ENCODE results near the gene CEACAM7.
"Not testable (repeated sequence)": the region's sequence is repeated elsewhere in the genome, so short reads cannot be mapped to it uniquely, and the experiment has no call there.

Gene CEACAM7

GRCh38 chr19:41718761-41719160 is 30.7 kb upstream of the CEACAM7 start:
- in situ Hi-C loops (cut with MboI; ENCODE audit: low pct_unique_long_range_greater_than_20kb, low sequenced_read_pairs, unreplicated experiment): no loop called here
- no peak for DNase-seq (ENCODE audit: low spot score)
- no peak for TF ChIP-seq CTCF (IDR thresholded peaks at IDR 0.05; ENCODE audit: extremely low read depth, insufficient read depth, missing control alignments)

GRCh38 chr19:41714598-41714997 is 26.5 kb upstream of the CEACAM7 start:
- TF ChIP-seq CTCF (IDR thresholded peaks at IDR 0.05; ENCODE audit: extremely low read depth, insufficient read depth, missing control alignments): no peak
- DNase-seq (ENCODE audit: low spot score): no peak
- in situ Hi-C loops (cut with MboI; ENCODE audit: low pct_unique_long_range_greater_than_20kb, low sequenced_read_pairs, unreplicated experiment): no loop called here

GRCh38 chr19:41711376-41712261 is 23.5 kb upstream of the CEACAM7 start:
- in situ Hi-C loops (cut with MboI; ENCODE audit: low pct_unique_long_range_greater_than_20kb, low sequenced_read_pairs, unreplicated experiment): no loop called here
- no peak for TF ChIP-seq CTCF (IDR thresholded peaks at IDR 0.05; ENCODE audit: extremely low read depth, insufficient read depth, missing control alignments)

GRCh38 chr19:41709951-41710645 is 22.0 kb upstream of the CEACAM7 start:
- TF ChIP-seq CTCF (IDR thresholded peaks at IDR 0.05; ENCODE audit: extremely low read depth, insufficient read depth, missing control alignments): no peak
- in situ Hi-C loops (cut with MboI; ENCODE audit: low pct_unique_long_range_greater_than_20kb, low sequenced_read_pairs, unreplicated experiment): no loop called here
- DNase-seq (ENCODE audit: low spot score): no peak

More at GRCh38 chr19:41711376-41712261, 23.5 kb upstream of the CEACAM7 start:
- DNase-seq (ENCODE audit: low spot score): no peak

- in situ Hi-C loops (cut with MboI; ENCODE audit: low pct_unique_long_range_greater_than_20kb, low sequenced_read_pairs, unreplicated experiment); DNase-seq (ENCODE audit: low spot score): not testable (repeated sequence)
Observed at GRCh38 chr19:41709516-41709915, 21.4 kb upstream of the CEACAM7 start.

- in situ Hi-C loops (cut with MboI; ENCODE audit: low pct_unique_long_range_greater_than_20kb, low sequenced_read_pairs, unreplicated experiment): no loop called here
- DNase-seq (ENCODE audit: low spot score): no peak
- no peak for TF ChIP-seq CTCF (IDR thresholded peaks at IDR 0.05; ENCODE audit: extremely low read depth, insufficient read depth, missing control alignments)
Observed at GRCh38 chr19:41708481-41708880, 20.4 kb upstream of the CEACAM7 start, which contains the start of gene CEACAM5. Gene CEACAM5, plus strand, starts transcription at chr19:41708626. Its CDS starts 106 bp downstream, at chr19:41708732.

- no peak for DNase-seq (ENCODE audit: low spot score)
- no peak for TF ChIP-seq CTCF (IDR thresholded peaks at IDR 0.05; ENCODE audit: extremely low read depth, insufficient read depth, missing control alignments)
- in situ Hi-C loops (cut with MboI; ENCODE audit: low pct_unique_long_range_greater_than_20kb, low sequenced_read_pairs, unreplicated experiment): no loop called here
Observed at GRCh38 chr19:41707871-41708371, 19.9 kb upstream of the CEACAM7 start.

Data from GM13977 (cell line).